HG02678 (cell line): ENCODE data around the gene SBF2.

ENCODE experiments used
- ATAC-seq: cut with Tn5 transposase; IDR thresholded peaks from one replicate; pipeline ENCODE4 v1.9.1; 2021; ENCODE audit warnings: mild to moderate bottlenecking, moderate library complexity; ENCODE audit not compliant: unreplicated experiment

The SBF2 gene

GRCh38 chr11:10317776-10318526, 23.9 kb upstream of the SBF2 start:
- ATAC-seq, result peak; percentile 69

GRCh38 chr11:10317151-10317755, 23.2 kb upstream of the SBF2 start:
- no peak for ATAC-seq

GRCh38 chr11:10315083-10315482, 21.1 kb upstream of the SBF2 start:
- no peak for ATAC-seq

GRCh38 chr11:10314199-10315072, 20.4 kb upstream of the SBF2 start:
- peak; percentile 74 for ATAC-seq

- ATAC-seq, result no peak
These were observed 17.8 kb upstream of the SBF2 start for GRCh38 chr11:10311802-10312201.

- ATAC-seq, result no peak
These were observed 16.4 kb upstream of the SBF2 start for GRCh38 chr11:10310301-10310841.

- ATAC-seq, result no peak
These were observed 15.4 kb upstream of the SBF2 start for GRCh38 chr11:10309163-10310093.

GRCh38 chr11:10308201-10308954, 14.4 kb upstream of the SBF2 start:
- no peak for ATAC-seq

- peak; percentile 70 for ATAC-seq
These were observed 13.6 kb upstream of the SBF2 start for GRCh38 chr11:10307400-10308200.

GRCh38 chr11:10307022-10307399, 13.0 kb upstream of the SBF2 start:
- no peak for ATAC-seq

- ATAC-seq, result no peak
These were observed 12.2 kb upstream of the SBF2 start for GRCh38 chr11:10305964-10306918.

- no peak for ATAC-seq
These were observed 11.4 kb upstream of the SBF2 start for GRCh38 chr11:10305262-10305963.

- no peak for ATAC-seq
These were observed 10.7 kb upstream of the SBF2 start, which contains the start of gene ADM for GRCh38 chr11:10304495-10305261. Gene ADM, plus strand, starts transcription at chr11:10305073. Its CDS starts 628 bp downstream, at chr11:10305701.

- no peak for ATAC-seq
These were observed 9.7 kb upstream of the SBF2 start for GRCh38 chr11:10303558-10304363.
